PC-9 (cell line): ENCODE results near the gene RNASE4. TPM values are rescaled to one million over a fixed set of nuclear protein-coding genes. Genes with fewer than 3 reads are reported as not detected.
A peak's percentile ranks its signal among the peaks of the same experiment; 100 is the strongest.

Source experiments
- BruUV-seq: library from RNA; stranded (reverse); fragments of 400-500 nt; replicated peaks from 2 replicates; lab custom pipeline; 2021; lab: Mats Ljungman, UMichigan
- CTCF ChIA-PET: fragments of 300-600 bp; sonication (Branson Sonifier 250); formaldehyde crosslinking; loops from one replicate; lab custom pipeline; 2022; ENCODE audit warnings: antibody characterized with exemption; lab: Charles Lee
- POLR2A ChIA-PET: fragments of 300-600 bp; sonication (Branson Sonifier 250); formaldehyde crosslinking; loops from one replicate; lab custom pipeline; 2022; ENCODE audit warnings: antibody characterized with exemption; ENCODE audit not compliant: unreplicated experiment; lab: Charles Lee
- DNase-seq, 2 experiments: peaks; one replicate each; pipeline versions ENCODE4 v3.0.0 to v3.0.0-alpha.2; 2015 to 2022; ENCODE audit warnings: mixed read lengths in 1 of 2
- H2AFZ ChIP-seq: fragments of 200-600 bp; sonication (generic); 2 replicates; pipeline ENCODE4 v1.8.1; 2017; ENCODE audit warnings: antibody characterized with exemption
- H3F3A ChIP-seq: fragments of 200-600 bp; sonication (generic); 2 replicates; pipeline ENCODE4 v1.8.1; 2017; ENCODE audit warnings: antibody characterized with exemption, mild to moderate bottlenecking, low read depth; ENCODE audit not compliant: insufficient read depth
- H3K27ac ChIP-seq: fragments of 200-600 bp; sonication (generic); 2 replicates; pipeline ENCODE4 v1.6.1; 2016; ENCODE audit warnings: mixed run types
- H3K27me3 ChIP-seq: fragments of 200-600 bp; sonication (generic); 2 replicates; pipeline ENCODE4 v1.6.1; 2016; ENCODE audit warnings: low read depth, mixed run types; ENCODE audit not compliant: insufficient read depth
- H3K36me3 ChIP-seq: fragments of 200-600 bp; sonication (generic); 2 replicates; pipeline ENCODE4 v1.6.1; 2016; ENCODE audit warnings: low read depth, mixed run types
- H3K4me1 ChIP-seq: fragments of 200-600 bp; sonication (generic); replicated peaks from 2 replicates; pipeline ENCODE4 v1.6.1; 2016; ENCODE audit warnings: mixed run types; ENCODE audit not compliant: insufficient read depth
- H3K4me2 ChIP-seq: fragments of 200-600 bp; sonication (generic); 2 replicates; pipeline ENCODE4 v1.6.1; 2017; ENCODE audit warnings: mixed run types
- H3K4me3 ChIP-seq: fragments of 200-600 bp; sonication (generic); 2 replicates; pipeline ENCODE4 v1.6.1; 2016; ENCODE audit warnings: mixed run types
- H3K79me2 ChIP-seq: fragments of 200-600 bp; sonication (generic); 2 replicates; pipeline ENCODE4 v1.6.1; 2017; ENCODE audit warnings: low read depth, mixed run types
- H3K9me2 ChIP-seq: fragments of 200-600 bp; sonication (generic); 2 replicates; pipeline ENCODE4 v1.8.1; 2017; ENCODE audit warnings: mild to moderate bottlenecking; ENCODE audit not compliant: insufficient read depth
- H3K9me3 ChIP-seq: fragments of 200-600 bp; sonication (generic); 2 replicates; pipeline ENCODE4 v1.8.1; 2016; ENCODE audit warnings: low read depth; ENCODE audit not compliant: insufficient read depth
- H4K20me1 ChIP-seq: fragments of 200-600 bp; sonication (generic); 2 replicates; pipeline ENCODE4 v1.8.1; 2017; ENCODE audit not compliant: insufficient read depth
- EZH2 ChIP-seq: fragments of 200-600 bp; sonication (generic); IDR thresholded peaks from 2 replicates; pipeline ENCODE4 v1.8.0; 2017; ENCODE audit warnings: antibody characterized with exemption, low read depth
- intact Hi-C: fragments of 100-400 bp; cut with micrococcal nuclease; formaldehyde crosslinking; loops from one replicate; pipeline ENCODE4 v1.10.0; 2022; ENCODE audit not compliant: unreplicated experiment
- total RNA-seq: library from RNA; stranded (reverse); gene quantifications from 2 replicates; pipeline ENCODE4 v1.2.3, GENCODE V29; 2021
- TF ChIP-seq, protein P1 (sequence below): fragments of 200-600 bp; sonication (generic); conservative IDR thresholded peaks from 2 replicates; pipeline ENCODE4 v1.6.1; 2017; ENCODE audit warnings: mixed run types, antibody characterized with exemption, mild to moderate bottlenecking, moderate library complexity

Gene RNASE4
- total RNA-seq, 1 experiment from 2014 or later, result 4.0 TPM

DNA sequence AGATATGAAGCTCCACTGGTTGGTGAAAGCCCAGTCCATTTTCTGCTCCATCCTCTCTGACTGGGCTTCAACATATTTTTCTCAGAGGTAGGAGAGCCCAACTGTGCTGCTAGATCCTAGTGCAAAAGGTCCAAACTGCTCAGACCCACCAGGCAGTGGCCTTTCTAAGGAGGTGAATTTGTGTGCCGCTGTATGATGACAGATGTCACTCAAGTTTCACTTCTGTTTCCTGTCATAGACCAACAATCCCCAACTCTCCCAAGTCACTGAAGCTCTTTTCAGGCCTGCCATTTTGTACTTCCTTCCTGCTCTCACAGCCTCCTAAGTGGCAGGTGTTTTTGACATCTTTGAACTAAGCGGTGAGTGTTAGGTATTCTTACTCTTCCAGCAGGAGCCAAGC lies 16.4 kb upstream of the RNASE4 start:
- Histone ChIP-seq H3K9me3 (no peaks in the 10 kb centered on the region), H2AFZ (no peak overlapping the region), H4K20me1 (no peaks in the 10 kb centered on the region), H3K4me2 (no peak overlapping the region), H3K79me2 (no peaks in the 10 kb centered on the region), H3K27ac (no peak overlapping the region), H3K4me1 (no peaks in the 10 kb centered on the region), H3K36me3 (no peaks in the 10 kb centered on the region), H3F3A (no peaks in the 10 kb centered on the region), H3K4me3 (no peak overlapping the region), H3K9me2 (no peaks in the 10 kb centered on the region), H3K27me3 (no peaks in the 10 kb centered on the region)
- no TSS peak for BruUV-seq
- CTCF ChIA-PET, result no interaction called here
- TF ChIP-seq, protein P1, sequence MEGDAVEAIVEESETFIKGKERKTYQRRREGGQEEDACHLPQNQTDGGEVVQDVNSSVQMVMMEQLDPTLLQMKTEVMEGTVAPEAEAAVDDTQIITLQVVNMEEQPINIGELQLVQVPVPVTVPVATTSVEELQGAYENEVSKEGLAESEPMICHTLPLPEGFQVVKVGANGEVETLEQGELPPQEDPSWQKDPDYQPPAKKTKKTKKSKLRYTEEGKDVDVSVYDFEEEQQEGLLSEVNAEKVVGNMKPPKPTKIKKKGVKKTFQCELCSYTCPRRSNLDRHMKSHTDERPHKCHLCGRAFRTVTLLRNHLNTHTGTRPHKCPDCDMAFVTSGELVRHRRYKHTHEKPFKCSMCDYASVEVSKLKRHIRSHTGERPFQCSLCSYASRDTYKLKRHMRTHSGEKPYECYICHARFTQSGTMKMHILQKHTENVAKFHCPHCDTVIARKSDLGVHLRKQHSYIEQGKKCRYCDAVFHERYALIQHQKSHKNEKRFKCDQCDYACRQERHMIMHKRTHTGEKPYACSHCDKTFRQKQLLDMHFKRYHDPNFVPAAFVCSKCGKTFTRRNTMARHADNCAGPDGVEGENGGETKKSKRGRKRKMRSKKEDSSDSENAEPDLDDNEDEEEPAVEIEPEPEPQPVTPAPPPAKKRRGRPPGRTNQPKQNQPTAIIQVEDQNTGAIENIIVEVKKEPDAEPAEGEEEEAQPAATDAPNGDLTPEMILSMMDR, result no peak
- no peak for TF ChIP-seq EZH2
- POLR2A ChIA-PET, result no interaction called here
- DNase-seq, result no peak
- intact Hi-C loops, result no loop called here

DNA sequence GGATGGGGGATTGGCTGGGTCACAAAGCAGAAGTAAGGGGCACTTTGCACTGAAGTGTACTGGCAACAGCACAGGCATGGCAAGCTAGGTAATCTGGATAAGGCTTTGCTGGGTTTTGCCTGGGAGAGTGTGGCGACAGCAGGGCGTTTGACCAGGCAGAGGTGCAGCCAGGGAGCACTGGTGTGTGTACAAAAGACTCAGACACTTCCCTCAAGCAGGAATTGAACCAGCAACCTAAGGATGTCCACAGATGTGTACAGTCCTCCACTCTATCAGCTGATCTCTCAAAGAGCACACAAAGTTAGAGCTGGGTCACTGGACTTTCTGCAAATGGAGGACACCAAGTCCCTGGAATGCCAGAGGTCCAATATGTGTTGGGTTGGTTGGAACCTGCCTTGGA lies 15.4 kb upstream of the RNASE4 start:
- Histone ChIP-seq H2AFZ (no peak overlapping the region), H3K9me2 (no peaks in the 10 kb centered on the region), H4K20me1 (no peaks in the 10 kb centered on the region), H3K79me2 (no peaks in the 10 kb centered on the region), H3K27me3 (no peaks in the 10 kb centered on the region), H3K36me3 (no peaks in the 10 kb centered on the region), H3K27ac (no peak overlapping the region), H3K4me2 (no peak overlapping the region), H3K9me3 (no peaks in the 10 kb centered on the region), H3K4me3 (no peak overlapping the region), H3F3A (no peaks in the 10 kb centered on the region), H3K4me1 (no peaks in the 10 kb centered on the region)
- no TSS peak for BruUV-seq
- ChIA-PET POLR2A (no interaction called here), CTCF (no interaction called here)
- no peak for TF ChIP-seq EZH2
- TF ChIP-seq, protein P1, result no peak
- intact Hi-C loops, result no loop called here
- no peak for DNase-seq

DNA sequence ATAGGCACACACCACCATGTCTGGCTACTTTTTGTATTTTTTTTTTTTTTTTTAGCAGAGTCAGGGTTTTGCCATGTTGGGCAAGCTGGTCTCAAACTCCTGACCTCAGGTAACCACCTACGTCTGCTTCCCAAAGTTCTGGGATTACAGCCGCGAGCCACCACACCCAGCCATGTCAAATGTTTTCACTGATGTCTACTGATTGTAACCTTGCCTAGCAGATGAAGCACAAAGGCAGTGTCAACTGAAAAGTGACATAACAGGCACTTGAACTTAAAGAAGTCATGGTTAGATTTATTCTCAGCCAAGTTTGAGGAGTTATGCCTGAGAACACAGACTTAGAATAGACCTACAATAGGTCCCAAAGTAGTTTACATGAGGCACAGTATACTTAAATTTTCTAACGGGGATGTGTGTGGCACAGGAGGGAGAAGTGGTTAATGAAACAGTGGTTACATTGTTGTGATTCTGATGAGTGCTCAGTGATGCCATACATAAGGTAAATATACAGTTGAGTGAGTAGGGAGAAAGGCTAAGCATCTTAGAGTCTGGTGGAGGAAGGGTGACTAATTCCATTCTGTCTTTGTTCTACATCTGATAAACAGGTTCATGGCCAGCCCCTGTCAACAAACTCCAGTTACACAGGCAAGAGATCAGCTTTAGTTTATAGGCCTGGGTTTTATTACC lies 12.6 kb upstream of the RNASE4 start:
- no TSS peak for BruUV-seq
- H3K9me2 ChIP-seq, result no peaks in the 10 kb centered on the region
- H3K9me3 ChIP-seq, result no peaks in the 10 kb centered on the region
- H3K4me1 ChIP-seq, result no peaks in the 10 kb centered on the region
- ChIA-PET POLR2A (no interaction called here), CTCF (no interaction called here)
- no peak overlapping the region for H3K4me3 ChIP-seq
- intact Hi-C loops, result no loop called here
- H3K27me3 ChIP-seq, result no peaks in the 10 kb centered on the region
- H3K36me3 ChIP-seq, result no peaks in the 10 kb centered on the region
- H3K27ac ChIP-seq, result no peak overlapping the region
- no peaks in the 10 kb centered on the region for H3K79me2 ChIP-seq
- no peaks in the 10 kb centered on the region for H3F3A ChIP-seq
- DNase-seq, result peak in 1 of 2 experiments; percentile 67
- no peak overlapping the region for H3K4me2 ChIP-seq
- H2AFZ ChIP-seq, result no peak overlapping the region
- TF ChIP-seq, protein P1, result no peak
- TF ChIP-seq EZH2, result no peak
- H4K20me1 ChIP-seq, result no peaks in the 10 kb centered on the region
